ENCODE measurements around the gene PIK3CG.
"Not testable (repeated sequence)": the region's sequence is repeated elsewhere in the genome, so short reads cannot be mapped to it uniquely, and the experiment has no call there.

PIK3CG gene

DNA sequence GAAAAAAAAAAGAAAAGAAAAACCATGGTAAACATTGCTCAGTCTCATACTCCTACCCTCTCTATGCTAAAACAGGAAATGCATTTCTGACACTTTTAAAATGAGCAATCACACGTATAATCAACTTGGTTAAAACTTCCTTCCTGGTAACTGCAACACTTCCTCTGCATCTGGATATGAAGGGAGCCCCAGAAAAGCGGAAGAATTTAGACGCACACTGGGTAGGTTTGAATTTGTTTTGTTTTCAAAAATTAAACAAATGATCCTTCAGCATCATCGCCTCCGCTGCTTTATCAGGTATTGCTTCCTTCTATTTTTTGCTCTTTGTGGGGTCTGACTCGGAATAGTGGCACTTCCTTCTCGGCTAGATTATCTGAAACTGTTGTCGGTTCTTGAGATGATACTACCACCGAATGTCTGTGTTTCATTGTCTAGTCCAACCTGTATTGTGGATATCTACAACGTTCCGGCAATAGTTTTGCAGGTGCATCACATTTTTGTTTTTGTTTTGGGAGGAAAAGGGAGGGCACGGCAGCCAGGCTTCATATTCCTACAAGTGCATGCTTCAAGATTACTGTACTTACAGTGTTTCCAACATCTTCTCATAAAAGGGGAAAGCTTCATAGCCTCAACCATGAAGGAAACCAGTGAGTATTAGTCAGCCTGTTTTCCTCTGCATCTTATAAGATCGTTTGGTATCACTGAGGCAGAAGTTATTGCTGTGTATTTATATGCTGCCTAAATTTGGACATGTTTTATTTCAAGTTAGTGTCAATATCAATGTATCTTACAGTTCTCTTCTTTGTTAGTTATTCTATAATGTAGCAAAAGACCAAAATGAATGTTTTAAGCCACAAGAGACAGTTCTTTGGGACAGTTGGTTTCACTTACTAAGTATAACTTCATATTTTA lies at the start of gene PIK3CG:
Gene PIK3CG (plus strand): TSS at position 153 of the 912 bp plus-strand sequence. CDS start 2,280 bp downstream, outside the sequence.
- peak; percentile 38 for DNase-seq

DNA sequence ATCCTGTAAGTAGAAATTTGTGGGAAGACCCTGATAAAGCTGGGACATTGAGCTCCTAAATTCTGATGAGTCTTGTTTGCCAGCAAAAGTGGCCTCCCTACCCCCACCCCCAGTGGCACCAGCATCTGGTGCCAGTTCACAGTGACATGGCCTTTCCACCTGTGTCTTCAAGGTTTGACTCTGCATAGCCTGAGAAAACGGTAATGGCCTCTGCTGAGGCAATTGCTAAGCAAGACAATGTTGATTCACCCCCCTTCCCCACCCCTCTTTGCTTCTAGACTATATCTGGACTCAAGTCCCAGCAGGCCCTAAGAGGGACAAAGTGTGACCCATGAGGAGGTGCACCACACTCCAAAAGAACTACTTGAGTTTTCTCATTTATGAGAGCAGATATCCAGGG lies 48.0 kb upstream of the PIK3CG start:
- DNase-seq: no peak

DNA sequence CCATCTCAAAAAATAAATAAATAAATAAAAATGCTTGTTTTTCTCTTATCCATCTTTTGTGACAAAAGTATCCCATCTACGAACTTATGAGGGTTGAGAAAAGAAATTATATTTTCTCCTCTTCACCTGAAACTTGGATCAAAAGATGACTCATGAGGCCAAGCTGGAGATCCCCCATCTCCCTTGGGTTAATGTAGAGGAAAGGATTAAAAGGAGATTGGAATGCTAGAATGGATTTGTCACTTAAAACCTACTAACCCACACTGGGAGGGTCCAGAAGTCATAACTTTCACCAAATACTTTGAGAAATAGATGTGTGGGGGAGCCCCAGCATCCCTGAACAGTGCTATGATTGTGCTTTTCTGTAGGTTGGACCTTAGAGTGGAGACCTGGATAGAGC lies 46.3 kb upstream of the PIK3CG start:
- DNase-seq: no peak

DNA sequence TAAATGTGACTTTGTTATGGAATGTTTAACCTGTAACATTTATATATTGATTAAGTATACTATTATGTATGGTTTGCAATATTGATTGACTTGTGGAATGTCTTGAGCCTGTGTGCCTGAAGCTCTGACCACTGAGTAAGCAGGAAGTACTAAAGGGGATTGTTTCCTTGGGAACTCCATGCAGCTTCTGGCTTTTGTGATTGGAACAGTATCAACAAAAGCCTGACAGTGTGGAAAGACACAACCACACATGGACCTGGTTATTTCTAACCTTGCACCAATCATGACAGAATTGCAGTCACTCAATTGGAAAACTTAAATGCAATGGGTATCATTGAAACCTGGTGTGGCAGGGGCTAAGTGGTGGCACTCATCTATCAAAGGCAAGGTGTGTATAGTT lies 45.5 kb upstream of the PIK3CG start:
- no peak for DNase-seq

DNA sequence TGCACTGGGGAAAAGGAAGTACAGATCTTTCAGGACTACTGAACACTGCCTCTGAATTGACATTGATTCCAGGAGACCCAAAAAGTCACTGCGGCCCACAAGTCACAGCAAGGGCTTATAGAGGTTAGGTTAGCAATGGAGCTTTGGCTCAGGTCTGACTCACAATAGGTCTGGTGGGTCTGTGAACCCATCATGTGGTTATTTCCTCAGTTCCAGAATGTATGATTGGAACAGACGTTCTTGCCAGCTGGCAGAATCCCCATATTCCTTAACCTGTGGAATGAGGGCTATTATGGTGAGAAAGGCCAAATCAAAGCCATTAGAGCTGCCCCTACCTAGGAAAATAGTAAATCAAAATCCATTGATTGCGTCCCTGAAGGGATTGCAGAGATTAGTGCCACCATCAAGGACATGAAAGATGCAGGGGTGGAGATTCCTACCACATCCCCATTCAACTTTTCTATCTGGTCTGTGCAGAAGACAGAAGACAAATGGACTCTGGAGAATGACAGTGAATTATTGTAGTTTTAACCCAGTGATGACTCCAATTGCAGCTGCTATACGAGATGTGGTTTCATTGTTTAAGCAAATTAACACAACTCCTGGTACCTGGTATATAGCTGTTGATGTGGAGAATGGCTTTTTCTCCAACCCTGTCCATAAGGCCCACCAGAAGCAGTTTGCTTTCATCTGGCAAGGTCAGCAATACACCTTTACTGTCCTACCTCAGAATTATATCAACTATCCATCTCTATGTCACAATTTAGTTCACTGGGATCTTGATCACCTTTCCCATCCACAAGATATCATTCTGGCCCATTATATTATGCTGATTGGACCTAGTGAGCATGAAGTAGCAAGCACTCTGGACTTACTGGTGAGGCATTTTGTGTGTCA lies 44.5 kb upstream of the PIK3CG start:
- no peak for DNase-seq

DNA sequence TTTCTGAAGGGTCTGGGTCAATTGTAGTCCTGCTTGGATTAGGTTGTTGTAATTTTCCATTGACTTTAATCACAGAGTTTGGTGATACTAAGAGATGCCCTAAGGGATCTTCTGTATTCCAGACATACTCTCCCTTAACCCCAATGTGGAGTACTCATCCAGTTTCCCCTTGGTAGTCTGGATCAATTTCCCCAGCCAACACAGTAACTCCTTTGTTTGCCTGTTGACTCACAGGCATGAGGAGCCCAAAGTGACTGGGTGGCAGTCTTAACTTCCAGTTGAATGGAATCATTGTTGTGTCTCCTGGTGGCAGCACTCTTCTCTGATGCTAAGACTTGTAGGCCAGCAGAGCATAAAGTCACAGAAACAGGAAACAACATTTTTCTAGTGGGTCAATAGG lies 41.5 kb upstream of the PIK3CG start:
- no peak for DNase-seq

DNA sequence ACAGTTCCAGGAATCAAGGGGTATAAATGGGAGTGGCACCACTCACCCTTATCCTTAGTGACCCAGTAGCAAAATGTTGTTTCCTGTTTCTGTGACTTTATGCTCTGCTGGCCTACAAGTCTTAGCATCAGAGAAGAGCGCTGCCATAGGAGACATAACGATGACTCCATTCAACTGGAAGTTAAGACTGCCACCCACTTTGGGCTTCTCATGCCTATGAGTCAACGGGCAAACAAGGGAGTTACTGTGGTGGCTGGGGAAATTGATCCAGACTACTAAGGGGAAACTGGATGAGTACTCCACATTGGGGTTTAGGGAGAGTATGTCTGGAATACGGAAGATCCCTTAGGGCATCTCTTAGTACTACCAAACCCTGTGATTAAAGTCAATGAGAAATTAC lies 40.6 kb upstream of the PIK3CG start:
- no peak for DNase-seq

DNA sequence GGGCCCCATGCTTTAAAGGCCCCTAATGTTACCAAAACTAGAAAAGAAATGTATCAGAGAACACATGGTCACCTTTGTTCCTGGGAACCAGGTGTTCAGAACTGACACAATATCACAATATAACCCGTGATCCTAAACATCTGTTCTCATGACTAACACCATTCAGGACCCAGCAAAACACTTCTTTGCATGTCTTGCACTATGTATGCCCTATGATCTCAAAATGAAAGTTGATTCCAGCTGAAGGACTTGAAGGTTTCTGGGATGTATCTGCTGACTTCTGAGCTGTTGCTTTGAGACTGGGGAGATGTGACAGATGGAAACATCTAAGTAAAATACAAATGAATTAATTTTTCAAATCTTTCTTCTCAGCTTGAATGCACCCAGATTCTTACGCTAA lies 37.5 kb upstream of the PIK3CG start:
- DNase-seq: no peak

DNA sequence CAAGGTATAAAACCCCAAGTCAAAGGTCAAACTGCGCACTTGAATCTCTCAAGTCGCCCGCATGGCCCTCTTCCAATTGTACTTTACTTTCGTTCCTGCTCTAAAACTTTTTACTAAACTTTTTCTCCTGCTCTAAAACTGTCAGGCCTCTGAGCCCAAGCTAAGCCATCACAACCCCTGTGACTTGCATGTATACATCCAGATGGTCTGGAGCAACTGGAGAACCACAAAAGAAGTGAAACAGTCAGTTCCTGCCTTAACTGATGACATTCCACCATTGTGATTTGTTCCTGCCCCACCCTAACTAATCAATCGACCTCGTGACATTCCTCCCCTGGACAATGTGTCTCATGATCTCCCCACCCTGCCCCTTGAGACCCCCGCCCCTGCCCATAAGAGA lies 35.6 kb upstream of the PIK3CG start:
- DNase-seq: no peak

DNA sequence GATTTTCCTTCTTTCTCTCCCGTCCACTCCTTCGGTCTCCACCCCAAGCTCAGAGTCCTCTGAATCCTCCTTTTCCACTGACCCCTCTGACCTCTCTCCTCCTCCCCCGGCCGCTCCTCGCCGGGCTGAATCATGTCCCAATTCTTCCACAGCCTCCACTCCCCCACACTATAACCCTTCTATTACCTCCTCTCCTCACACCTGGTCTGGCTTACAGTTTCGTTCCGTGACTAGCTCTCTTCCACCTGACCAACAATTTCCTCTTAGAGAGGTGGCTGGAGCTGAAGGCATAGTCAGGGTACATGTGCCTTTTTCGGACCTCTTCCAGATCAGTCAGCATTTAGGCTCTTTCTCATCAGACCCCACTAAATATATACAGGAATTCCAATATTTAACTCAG lies 34.2 kb upstream of the PIK3CG start:
- DNase-seq: not testable (repeated sequence)

DNA sequence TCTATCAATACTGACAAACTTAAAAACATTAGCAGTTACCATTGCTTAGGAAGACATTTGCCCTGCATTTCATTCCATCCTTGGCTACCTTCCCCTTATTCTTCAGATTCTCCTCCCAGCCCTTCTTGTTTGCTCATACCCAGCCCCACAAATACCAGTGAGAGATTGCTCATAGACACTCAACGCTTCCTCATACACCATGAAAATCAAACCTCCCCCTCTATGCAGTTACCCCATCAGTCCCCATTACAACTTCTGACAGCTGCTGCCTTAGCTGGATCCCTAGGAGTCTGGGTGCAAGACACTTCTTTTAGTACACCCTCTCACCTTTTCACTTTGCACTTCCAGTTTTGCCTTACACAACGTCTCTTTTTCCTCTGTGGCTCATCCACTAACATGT lies 28.3 kb upstream of the PIK3CG start:
- no peak for DNase-seq

DNA sequence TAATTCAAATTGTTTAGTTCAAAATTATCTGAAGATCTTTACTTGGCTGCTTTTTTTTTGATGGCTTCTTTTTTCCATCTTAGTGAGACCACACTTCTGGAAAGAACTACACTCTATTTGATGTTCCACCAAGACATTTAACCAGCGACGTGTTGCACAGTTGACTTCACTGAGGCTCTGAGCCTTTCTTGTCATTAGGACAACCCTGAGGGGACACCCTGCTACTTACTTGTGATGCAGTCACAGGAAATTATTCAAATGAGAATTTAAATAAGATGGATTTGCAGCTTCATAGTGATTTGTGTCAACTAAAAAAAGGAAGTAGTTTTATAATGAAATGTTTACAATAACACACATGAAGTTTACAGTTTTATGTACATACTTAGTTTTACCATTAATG lies 25.6 kb upstream of the PIK3CG start:
- DNase-seq: no peak

DNA sequence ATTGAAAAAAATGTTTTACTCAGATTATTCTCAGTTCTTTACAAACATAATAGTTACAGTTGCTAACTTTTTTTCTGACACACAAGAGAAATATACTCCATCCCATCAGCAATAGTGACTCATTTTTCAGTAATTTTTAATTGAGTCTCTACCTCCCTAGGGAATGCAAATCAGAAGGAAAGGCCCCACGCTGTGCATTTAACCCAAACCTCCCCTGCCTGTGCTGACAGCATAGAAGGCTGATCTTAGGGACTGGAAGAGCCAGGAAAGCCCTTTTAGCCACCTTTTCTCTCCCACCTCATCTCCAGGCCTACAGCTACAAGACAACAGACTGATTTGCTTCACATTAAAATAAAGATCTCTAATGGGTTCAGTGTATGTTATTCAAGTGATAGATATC lies 24.7 kb upstream of the PIK3CG start:
- no peak for DNase-seq

DNA sequence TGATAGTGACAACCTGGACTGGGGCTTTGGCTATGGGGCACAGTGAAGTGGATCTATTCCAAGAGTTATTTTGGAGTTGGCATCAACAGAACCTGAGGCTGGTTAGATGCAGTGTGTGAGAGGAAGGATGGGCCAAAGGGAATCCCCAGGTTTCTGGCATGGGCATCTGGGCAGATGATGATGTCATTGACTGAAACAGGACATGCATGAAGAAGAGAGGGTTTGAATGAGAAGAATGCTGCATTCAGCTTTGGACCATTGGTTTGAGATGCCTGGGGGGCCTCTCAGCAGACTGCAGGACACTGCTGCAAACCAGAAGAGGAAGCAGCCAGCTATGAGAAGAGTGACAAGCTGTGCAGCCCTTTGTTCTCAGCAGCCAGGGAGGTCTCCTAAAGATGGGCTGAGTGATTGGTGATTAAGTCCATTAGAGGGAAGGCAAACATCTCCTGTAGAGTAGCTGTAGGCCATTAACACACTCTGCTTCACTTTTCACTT lies 23.1 kb upstream of the PIK3CG start:
- DNase-seq: no peak

DNA sequence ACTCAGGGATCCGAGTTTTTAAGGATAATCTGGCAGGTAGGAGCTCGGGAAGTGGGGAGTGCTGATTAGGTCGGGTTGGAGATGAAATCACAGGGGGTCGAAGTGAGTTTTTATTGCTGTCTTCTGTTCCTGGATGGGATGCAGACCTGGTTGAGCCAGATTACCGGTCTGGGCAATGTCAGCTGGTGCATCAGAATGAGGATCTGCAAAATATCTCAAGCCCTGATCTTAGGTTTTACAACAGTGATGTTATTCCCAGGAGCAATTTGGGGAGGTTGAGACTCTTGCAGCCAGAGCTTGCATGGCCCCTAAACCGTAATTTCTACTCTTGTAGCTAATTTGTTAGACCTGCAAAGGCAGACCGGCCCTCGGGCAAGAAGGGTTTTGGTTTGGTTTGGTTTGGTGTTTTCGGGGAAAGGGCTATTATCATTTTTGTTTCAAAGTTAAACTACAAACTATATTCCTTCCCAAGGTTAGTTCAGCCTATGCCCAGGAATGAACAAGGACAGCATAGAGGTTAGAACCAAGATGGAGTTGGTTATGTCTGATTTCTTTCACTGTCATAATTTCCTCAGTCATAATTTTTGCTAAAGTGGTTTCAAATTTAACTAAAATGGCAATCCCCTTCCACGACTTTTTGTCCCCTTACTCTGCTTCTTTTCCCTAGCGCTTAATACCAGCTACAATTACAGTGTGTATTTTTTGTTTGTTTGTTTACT lies 20.6 kb upstream of the PIK3CG start:
- DNase-seq: no peak

DNA sequence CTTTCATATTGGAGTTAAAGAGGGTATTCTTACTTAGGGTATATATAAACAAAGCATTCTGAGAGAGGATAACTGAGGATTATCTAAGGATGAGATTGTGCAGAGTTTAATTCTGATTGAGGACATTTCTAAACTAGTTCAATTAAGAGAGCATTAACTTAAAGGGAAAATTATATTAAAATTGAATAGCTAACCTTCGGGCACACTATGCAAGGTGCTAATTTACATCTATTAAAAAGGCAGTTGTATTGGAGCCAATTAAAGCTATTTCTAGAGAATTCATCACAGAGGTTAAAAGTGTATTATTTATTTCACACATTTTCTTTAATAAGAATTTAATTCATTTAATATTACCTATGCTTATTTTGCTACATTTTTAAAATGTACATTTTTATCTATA lies 17.0 kb upstream of the PIK3CG start:
- DNase-seq: no peak

DNA sequence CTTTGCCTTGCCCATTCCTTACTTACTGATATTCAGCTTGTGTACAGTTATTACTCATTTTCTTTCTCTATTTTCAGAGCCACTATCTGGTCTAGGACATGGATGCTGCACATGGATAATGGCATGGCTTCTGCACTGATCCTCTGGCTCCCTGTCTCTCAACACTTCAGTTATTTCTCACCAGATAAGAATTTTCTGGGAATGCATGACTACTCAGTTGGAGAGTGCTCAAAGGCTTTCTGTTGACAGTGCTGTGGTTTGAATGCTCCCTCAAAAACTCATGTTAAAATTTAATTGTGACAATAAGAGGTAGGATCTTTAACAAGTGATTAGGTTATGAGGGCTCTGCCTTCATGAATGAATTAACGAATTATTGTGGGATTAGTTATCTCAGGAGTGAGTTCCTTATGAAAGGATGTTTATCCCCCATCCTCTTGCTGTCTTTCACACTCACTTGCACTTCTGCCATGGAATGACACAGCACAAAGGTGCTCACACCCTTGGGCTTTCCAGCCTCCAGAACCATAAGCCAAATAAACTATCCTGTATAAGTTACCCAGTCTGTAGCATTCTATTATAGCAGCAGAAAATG lies 16.1 kb upstream of the PIK3CG start:
- DNase-seq: no peak

DNA sequence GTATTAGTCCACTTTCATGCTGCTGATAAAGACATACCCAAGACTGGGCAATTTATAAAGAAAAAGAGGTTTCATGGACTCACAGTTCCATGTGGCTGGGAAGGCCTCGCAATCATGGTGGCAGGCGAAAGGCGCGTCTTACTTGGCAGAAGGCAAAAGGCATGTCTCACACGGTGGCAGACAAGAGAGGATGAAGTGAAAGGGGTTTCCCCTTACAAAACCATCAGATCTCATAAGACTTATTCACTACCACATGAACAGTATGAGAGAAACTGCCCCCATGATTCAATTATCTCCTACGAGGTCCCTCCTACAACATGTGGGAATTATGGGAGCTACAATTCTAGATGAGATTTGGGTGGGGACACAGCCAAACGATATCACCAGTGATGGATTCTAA lies 13.4 kb upstream of the PIK3CG start:
- not testable (repeated sequence) for DNase-seq

DNA sequence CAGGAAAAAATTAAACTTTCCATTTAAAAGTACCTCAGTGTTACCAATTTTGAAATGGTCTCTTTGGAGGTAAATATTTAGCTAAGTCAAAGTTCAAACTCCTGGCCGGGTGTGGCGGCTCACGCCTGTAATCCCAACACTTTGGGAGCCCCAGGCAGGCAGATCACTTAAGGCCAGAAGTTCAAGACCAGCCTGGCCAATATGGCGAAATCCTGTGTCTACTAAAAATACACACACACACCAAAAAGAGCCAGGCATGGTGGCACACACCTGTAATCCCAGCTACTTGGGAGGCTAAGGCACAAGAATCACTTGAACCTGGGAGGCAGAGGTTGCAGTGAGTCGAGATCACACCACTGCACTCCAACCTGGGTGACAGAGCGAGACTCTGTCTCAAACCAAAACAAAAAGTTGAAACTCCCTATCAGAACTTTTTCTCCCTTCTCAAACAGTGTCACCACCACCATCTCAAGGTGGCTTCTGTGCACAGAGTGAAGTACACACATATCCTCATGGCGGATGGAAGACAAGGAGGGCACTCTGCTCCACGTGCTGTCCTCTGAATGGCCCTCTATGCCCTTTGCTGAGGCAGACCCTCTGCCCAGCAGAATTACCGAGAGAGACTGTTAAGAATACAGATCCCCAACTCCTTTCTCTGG lies 11.7 kb upstream of the PIK3CG start:
- DNase-seq: no peak

DNA sequence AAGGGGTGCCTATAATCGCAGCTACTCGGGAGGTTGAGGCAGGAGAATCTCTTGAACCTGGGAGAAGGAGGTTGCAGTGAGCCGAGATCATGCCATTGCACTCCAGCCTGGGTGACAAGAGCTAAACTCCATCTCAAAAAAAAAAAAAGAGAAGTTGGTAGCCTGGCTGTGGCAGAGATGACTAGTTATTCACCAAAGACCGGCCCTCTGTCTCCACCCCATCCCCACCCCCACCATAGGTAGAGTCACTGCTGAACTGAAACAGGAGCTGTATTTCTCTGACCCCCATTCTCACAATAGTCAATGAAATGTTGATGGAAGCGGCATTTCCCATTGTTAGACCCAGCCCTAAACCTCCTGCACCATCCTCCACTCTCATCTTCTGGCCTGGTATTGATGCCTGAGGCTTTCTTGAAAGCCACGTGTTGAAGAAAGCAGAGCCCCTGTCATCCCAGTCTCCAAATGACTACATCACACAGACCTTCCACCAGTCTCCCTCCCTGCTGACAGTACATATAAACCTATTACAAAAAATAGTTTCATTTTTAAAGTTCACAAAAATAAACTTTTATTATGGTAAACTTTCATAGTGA lies 9.4 kb upstream of the PIK3CG start:
- no peak for DNase-seq

Measured in CD4-positive, alpha-beta T cell treated with Interleukin-6 for 4 hours (primary cell).